Common myeloid progenitor, CD34-positive (primary cell): ENCODE results near the gene ZNF438.

Source experiments
- CTCF ChIA-PET: fragments of 350-600 bp; sonication (Branson Sonifier 250); formaldehyde crosslinking; loops from one replicate; lab custom pipeline; 2021; ENCODE audit warnings: antibody characterized with exemption; lab: Charles Lee
- POLR2A ChIA-PET: fragments of 350-600 bp; sonication (Branson Sonifier 250); formaldehyde crosslinking; loops from one replicate; lab custom pipeline; 2021; ENCODE audit warnings: antibody characterized with exemption; lab: Charles Lee
- DNase-seq, 3 donors: peaks; one replicate each; pipeline versions ENCODE4 v3.0.0 to v3.0.0-alpha.2; 2013
- H3K27ac ChIP-seq, 2 experiments: 1 replicate in 1 of 2; 2 replicates in 1 of 2; pipeline ENCODE4 v1.7.0; 2013; ENCODE audit warnings: inconsistent platforms in 2 of 2, low read length in 2 of 2, mild to moderate bottlenecking in 2 of 2, low read depth in 1 of 2, moderate library complexity in 1 of 2; ENCODE audit not compliant: severe bottlenecking in 2 of 2, insufficient read depth in 1 of 2, poor library complexity in 1 of 2
- H3K27me3 ChIP-seq, 5 experiments: replicated peaks in 2 of 5; 1 replicate in 3 of 5; 2 replicates in 2 of 5; pipeline versions ENCODE4 v1.6.1 to v1.7.0; 2013; ENCODE audit warnings: low read length in 4 of 5, mild to moderate bottlenecking in 2 of 5, moderate library complexity in 2 of 5, inconsistent platforms in 1 of 5; ENCODE audit not compliant: insufficient read depth in 5 of 5, control insufficient read depth in 4 of 5
- H3K36me3 ChIP-seq, 4 experiments: 1 replicate in 2 of 4; 2 replicates in 2 of 4; pipeline versions ENCODE4 v1.6.1 to v1.7.0; 2013; ENCODE audit warnings: low read length in 3 of 4, control low read depth in 1 of 4, mild to moderate bottlenecking in 1 of 4; ENCODE audit not compliant: control insufficient read depth in 4 of 4, insufficient read depth in 4 of 4
- H3K4me1 ChIP-seq, 4 experiments: 1 replicate in 3 of 4; 2 replicates in 1 of 4; pipeline versions ENCODE4 v1.6.1 to v1.7.1; 2013; ENCODE audit warnings: low read length in 3 of 4, mild to moderate bottlenecking in 3 of 4, control low read depth in 1 of 4, inconsistent platforms in 1 of 4, moderate library complexity in 1 of 4; ENCODE audit not compliant: control insufficient read depth in 4 of 4, insufficient read depth in 4 of 4; ENCODE audit errors: control extremely low read depth in 1 of 4
- H3K4me3 ChIP-seq, 7 experiments: 1 replicate in 4 of 7; 2 replicates in 3 of 7; pipeline versions ENCODE4 v1.5.1 to v1.7.0; 2013; ENCODE audit warnings: mild to moderate bottlenecking in 7 of 7, low read length in 6 of 7, moderate library complexity in 6 of 7, inconsistent platforms in 2 of 7, low read depth in 2 of 7, control low read depth in 1 of 7; ENCODE audit not compliant: insufficient read depth in 4 of 7, control insufficient read depth in 1 of 7; ENCODE audit errors: extremely low read depth in 1 of 7
- H3K9me3 ChIP-seq, 5 experiments: 1 replicate in 4 of 5; 2 replicates in 1 of 5; pipeline versions ENCODE4 v1.6.1 to v1.7.1; 2013; ENCODE audit warnings: low read length in 4 of 5, mild to moderate bottlenecking in 2 of 5, inconsistent platforms in 1 of 5, low read depth in 1 of 5, moderate library complexity in 1 of 5; ENCODE audit not compliant: control insufficient read depth in 4 of 5, insufficient read depth in 2 of 5; ENCODE audit errors: control extremely low read depth in 1 of 5
- WGBS: methylation state at CpG from one replicate; pipeline ENCODE4 v1.1.5; 2013; ENCODE audit not compliant: insufficient coverage; 5-methylcytosine and 5-hydroxymethylcytosine counted together

ZNF438 gene

DNA sequence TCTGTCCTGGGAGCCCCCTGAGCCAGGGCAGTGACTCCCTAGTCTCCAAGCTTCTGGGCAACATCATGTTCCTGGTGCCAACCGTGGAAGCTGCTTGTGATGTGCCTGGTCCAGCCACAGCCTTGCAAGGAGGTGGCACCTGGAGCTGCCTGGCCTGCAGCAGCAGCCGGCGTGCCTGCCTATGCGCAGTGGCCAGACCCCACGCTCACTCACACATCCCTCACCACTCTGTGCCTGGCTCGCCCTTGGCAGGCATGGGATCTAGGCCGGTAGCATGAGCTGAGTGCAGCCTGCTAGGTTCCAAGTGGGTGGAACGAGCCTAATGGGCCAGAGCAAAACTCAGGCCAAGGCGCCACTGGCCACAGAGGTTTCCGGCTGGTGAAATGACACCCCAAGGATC, 184.0 kb downstream of the ZNF438 start:
- ChIA-PET POLR2A (no interaction called here), CTCF (interaction anchor here (0.7 to 1.3 kb wide), 4 partner anchors 10 to 63 kb away, joined by 3 read pairs; no protein-coding TSS in a partner anchor)
- WGBS: 100% methylated on average over 9 of the region's 10 CpGs

DNA sequence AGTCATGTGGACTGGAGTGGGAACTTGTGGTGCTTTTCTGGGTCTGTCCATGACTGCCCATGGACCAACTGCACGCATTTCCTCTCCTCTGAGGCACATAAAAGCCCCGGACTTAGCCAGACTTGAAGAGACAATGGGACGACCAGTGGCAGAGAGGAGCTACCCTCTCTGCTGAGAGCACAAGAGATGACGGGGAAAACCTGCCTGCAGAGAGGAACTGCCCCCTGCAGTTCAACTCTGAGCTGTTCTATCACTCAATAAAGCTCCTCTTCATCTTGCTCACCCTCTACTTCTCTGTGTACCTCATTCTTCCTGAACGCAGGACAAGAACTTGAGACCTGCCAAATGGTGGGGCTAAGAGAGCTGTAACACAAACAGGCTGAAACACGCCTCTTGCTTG, 184.5 kb downstream of the ZNF438 start:
- POLR2A ChIA-PET: no interaction called here
- Histone ChIP-seq H3K4me3 (no peak overlapping the region), H3K27ac (no peak overlapping the region), H3K36me3 (peaks cover 0 to 3% (median 0%) of the 10 kb centered on the region in 4 experiments), H3K4me1 (no peaks in the 10 kb centered on the region), H3K9me3 (no peaks in the 10 kb centered on the region), H3K27me3 (no peaks in the 10 kb centered on the region)
- 100% methylated on average over 5 of the region's 6 CpGs for WGBS
- no peak for DNase-seq
- CTCF ChIA-PET: interaction anchor here (0.7 to 1.3 kb wide), 4 partner anchors 10 to 64 kb away, joined by 3 read pairs; no protein-coding TSS in a partner anchor

More for the DNA sequence above, 184.0 kb downstream of the ZNF438 start:
- Histone ChIP-seq H3K27ac (no peak overlapping the region), H3K4me3 (no peak overlapping the region), H3K4me1 (no peaks in the 10 kb centered on the region), H3K9me3 (no peaks in the 10 kb centered on the region), H3K36me3 (peaks cover 0 to 3% (median 0%) of the 10 kb centered on the region in 4 experiments), H3K27me3 (no peaks in the 10 kb centered on the region)
- DNase-seq: no peak

DNA sequence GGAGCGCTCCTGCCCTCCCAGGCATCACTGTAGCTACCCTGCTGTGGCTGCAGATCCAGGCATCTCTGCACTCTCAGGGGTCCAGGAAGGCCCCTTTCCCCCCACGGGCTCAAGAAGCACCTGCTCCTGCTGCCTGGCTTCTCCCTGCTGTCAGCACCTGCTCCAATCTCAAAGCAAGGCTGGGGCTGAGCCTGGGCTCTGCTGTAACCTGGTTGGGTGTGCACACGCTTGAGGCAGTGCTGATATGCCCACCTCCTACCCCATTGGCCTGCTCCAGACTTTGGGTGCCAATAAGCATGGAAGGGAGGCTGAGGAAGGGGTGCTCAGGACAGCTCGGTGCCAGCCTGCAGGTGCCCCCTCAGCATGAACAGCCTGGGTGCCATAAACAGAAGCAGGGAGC, 185.0 kb downstream of the ZNF438 start:
- 60% methylated on average over 2 of the region's 4 CpGs for WGBS
- Histone ChIP-seq H3K4me3 (no peak overlapping the region), H3K27me3 (no peaks in the 10 kb centered on the region), H3K9me3 (no peaks in the 10 kb centered on the region), H3K27ac (no peak overlapping the region), H3K4me1 (no peaks in the 10 kb centered on the region), H3K36me3 (peaks cover 0 to 3% (median 0%) of the 10 kb centered on the region in 4 experiments)
- ChIA-PET POLR2A (interaction anchor here (0.6 kb wide), 1 partner anchor 272 kb away, joined by 5 read pairs; no protein-coding TSS in a partner anchor), CTCF (interaction anchor here (0.7 to 1.3 kb wide), 4 partner anchors 11 to 63 kb away, joined by 3 read pairs; no protein-coding TSS in a partner anchor)
- no peak for DNase-seq

DNA sequence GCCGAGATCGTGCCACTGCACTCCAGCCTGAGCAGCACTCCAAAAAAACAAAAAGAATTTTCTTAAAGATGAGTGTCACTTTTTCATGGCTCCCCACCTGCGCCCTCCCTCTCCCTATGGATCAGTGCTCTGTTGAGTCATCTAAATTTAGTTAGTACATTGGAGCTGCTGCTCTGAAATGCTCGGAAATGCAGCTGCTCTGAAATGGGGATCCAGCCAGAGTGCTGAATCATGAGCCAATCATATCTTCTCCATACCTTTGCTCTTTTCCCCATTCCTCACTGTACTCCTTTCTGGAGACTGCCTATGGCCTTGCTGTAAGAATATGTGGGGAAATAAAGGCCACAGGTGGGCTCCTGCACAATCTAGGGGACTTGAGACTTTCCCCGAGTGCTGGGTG, 188.8 kb downstream of the ZNF438 start:
- Histone ChIP-seq H3K4me3 (no peak overlapping the region), H3K4me1 (no peaks in the 10 kb centered on the region), H3K36me3 (peaks cover 0 to 2% (median 0%) of the 10 kb centered on the region in 4 experiments), H3K27me3 (no peaks in the 10 kb centered on the region), H3K27ac (no peak overlapping the region), H3K9me3 (no peaks in the 10 kb centered on the region)
- ChIA-PET CTCF (no interaction called here), POLR2A (interaction anchor here (0.7 kb wide), 1 partner anchor 1638 kb away, joined by 3 read pairs; no protein-coding TSS in a partner anchor)
- no peak for DNase-seq
- 96% methylated on average over 5 of the region's 5 CpGs for WGBS

DNA sequence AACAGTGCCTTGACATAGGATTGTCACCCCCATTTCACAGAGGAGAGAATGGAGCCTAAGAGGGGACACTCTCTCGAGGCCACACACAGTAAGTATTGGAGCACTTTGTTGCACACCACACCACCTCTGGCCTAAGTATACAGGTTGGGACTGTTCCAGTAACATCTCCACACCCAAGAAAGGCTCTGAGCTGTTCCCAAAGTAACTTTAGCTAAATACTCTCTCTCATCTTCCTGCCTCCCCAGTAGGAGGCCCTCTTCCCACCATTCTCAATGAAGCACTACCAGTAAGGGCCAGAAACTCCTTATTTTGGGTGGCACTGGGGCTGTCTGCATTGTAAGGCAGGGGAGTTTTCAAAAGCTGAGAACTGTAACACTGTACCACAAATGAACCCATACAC, 189.5 kb downstream of the ZNF438 start:
- WGBS: 100% methylated on average over 1 of the region's 1 CpG
- ChIA-PET CTCF (no interaction called here), POLR2A (no interaction called here)
- H3K4me1 ChIP-seq: no peaks in the 10 kb centered on the region
- H3K27me3 ChIP-seq: no peaks in the 10 kb centered on the region
- no peaks in the 10 kb centered on the region for H3K9me3 ChIP-seq
- H3K27ac ChIP-seq: no peak overlapping the region
- DNase-seq: no peak
- H3K36me3 ChIP-seq: peaks cover 0 to 2% (median 0%) of the 10 kb centered on the region in 4 experiments
- no peak overlapping the region for H3K4me3 ChIP-seq

DNA sequence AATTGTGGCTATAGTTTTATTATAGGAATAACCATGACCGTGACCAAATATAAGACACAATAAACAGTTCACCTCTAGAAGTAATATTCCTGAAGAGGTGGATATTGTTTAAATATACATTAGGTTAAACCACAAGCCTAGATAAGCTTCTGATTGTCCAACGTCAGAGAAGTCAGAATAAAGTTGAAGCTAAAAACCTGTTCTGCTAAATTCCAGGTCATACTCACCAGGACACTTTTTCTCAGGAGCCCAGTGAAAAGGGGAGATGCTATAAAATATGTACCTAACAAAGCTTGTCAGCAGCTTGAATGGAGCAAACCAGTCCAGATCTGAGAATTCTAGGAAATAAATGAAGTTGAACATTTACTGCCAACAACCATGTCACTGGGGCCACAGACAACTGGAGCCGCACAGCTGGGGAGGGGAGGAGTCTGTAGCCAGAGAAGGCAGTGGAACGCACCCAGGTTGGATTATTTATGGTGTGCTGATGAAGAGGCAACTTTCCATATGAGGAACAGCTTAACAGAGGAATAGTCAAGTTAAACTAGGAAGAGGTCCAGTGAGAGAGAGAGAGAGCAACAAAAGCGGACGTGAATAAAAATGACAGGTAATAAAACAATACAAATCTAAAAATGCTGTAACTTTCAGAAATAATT, 191.1 kb downstream of the ZNF438 start:
- no peaks in the 10 kb centered on the region for H3K4me1 ChIP-seq
- ChIA-PET POLR2A (no interaction called here), CTCF (interaction anchor here (1.6 to 1.8 kb wide), 2 partner anchors 11 to 56 kb away, joined by 4 read pairs; no protein-coding TSS in a partner anchor)
- no peaks in the 10 kb centered on the region for H3K9me3 ChIP-seq
- no peak for DNase-seq
- H3K4me3 ChIP-seq: no peak overlapping the region
- H3K27me3 ChIP-seq: no peaks in the 10 kb centered on the region
- no peak overlapping the region for H3K27ac ChIP-seq
- H3K36me3 ChIP-seq: peaks cover 0 to under 1% (median 0%) of the 10 kb centered on the region in 4 experiments
- WGBS: 0% methylated on average over 2 of the region's 6 CpGs

DNA sequence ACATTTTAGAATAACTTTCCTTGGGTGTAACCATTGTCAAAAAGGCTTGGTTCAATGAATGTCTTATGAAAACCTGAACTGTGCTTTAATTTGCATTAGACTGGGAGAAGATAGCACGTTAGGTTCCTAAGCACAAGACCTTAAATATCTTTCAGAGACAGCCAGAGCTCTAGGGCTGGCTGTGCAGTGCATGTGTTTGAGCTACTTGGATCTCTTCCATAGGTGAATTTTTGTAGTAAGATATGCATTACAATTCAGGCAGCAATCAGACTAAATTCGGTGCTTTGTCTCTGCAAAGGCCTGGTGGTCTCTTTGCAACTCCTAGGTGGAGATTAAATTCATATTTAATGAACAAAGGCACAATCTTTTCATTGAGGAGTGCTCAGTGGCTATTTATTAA, 192.0 kb downstream of the ZNF438 start:
- no peak for DNase-seq
- ChIA-PET POLR2A (no interaction called here), CTCF (interaction anchor here (1.8 kb wide), 1 partner anchor 10 kb away, joined by 4 read pairs; no protein-coding TSS in a partner anchor)
- Histone ChIP-seq H3K36me3 (no peaks in the 10 kb centered on the region), H3K4me1 (no peaks in the 10 kb centered on the region), H3K4me3 (no peak overlapping the region), H3K27me3 (no peaks in the 10 kb centered on the region), H3K9me3 (no peaks in the 10 kb centered on the region), H3K27ac (no peak overlapping the region)
- WGBS: 100% methylated on average over 1 of the region's 2 CpGs
